WTC11 (cell line): ENCODE results near the gene ASB3. TPM values are rescaled to one million over a fixed set of nuclear protein-coding genes. Genes with fewer than 3 reads are reported as not detected.

ENCODE experiments used
- ATAC-seq: fragments of 200-7000 bp; cut with Tn5 transposase; 2 replicates; pipeline ENCODE4 v1.10.0; 2021; ENCODE audit warnings: mild to moderate bottlenecking, moderate library complexity
- CTCF ChIA-PET: fragments of 300-600 bp; sonication (Branson Sonifier 250); formaldehyde crosslinking; loops from one replicate; lab custom pipeline; 2021; ENCODE audit warnings: antibody characterized with exemption; lab: Charles Lee
- POLR2A ChIA-PET: fragments of 350-600 bp; sonication (Branson Sonifier 250); formaldehyde crosslinking; loops from one replicate; lab custom pipeline; 2021; ENCODE audit warnings: antibody characterized with exemption; lab: Charles Lee
- DNase-seq: peaks from one replicate; pipeline ENCODE4 v3.0.0; 2021; ENCODE audit warnings: low spot score
- H3K27ac Mint-ChIP-seq: 2 replicates; pipeline ENCODE4 v1.8.0; 2021; ENCODE audit warnings: mixed read lengths
- H3K27me3 Mint-ChIP-seq: 2 replicates; pipeline ENCODE4 v1.8.0; 2021; ENCODE audit warnings: low read depth, mild to moderate bottlenecking, moderate library complexity, mixed read lengths
- H3K36me3 Mint-ChIP-seq: 2 replicates; pipeline ENCODE4 v1.8.0; 2021; ENCODE audit warnings: mixed read lengths
- H3K4me1 Mint-ChIP-seq: 2 replicates; pipeline ENCODE4 v1.8.0; 2022; ENCODE audit warnings: mixed read lengths
- H3K4me3 Mint-ChIP-seq: 2 replicates; pipeline ENCODE4 v1.8.0; 2021; ENCODE audit warnings: mild to moderate bottlenecking, moderate library complexity, mixed read lengths
- H3K9me3 Mint-ChIP-seq: 2 replicates; pipeline ENCODE4 v1.8.0; 2021; ENCODE audit warnings: mixed read lengths
- AFF4 ChIP-seq: sonication (generic); formaldehyde crosslinking; IDR thresholded peaks from 2 replicates; pipeline ENCODE4 v1.8.1; 2023; ENCODE audit warnings: mild to moderate bottlenecking, missing genetic modification reagents, borderline replicate concordance
- ATF2 ChIP-seq: sonication (generic); formaldehyde crosslinking; IDR thresholded peaks from 2 replicates; pipeline ENCODE4 v1.8.1; 2022; ENCODE audit warnings: low read depth, missing genetic modification reagents, borderline replicate concordance
- CBFB ChIP-seq: sonication (generic); formaldehyde crosslinking; IDR thresholded peaks from 2 replicates; pipeline ENCODE4 v1.8.1; 2022; ENCODE audit warnings: mild to moderate bottlenecking, low read depth, missing genetic modification reagents
- CDX4 ChIP-seq: fragments of 250-450 bp; sonication (Bioruptor Pico); IDR thresholded peaks from 2 replicates; pipeline ENCODE4 v1.9.0; 2021; ENCODE audit warnings: moderate library complexity, mild to moderate bottlenecking, inconsistent platforms, borderline replicate concordance
- CREB1 ChIP-seq: sonication (generic); formaldehyde crosslinking; IDR thresholded peaks from 2 replicates; pipeline ENCODE4 v1.8.0; 2023; ENCODE audit warnings: mild to moderate bottlenecking, missing genetic modification reagents
- ELF4 ChIP-seq: sonication (generic); formaldehyde crosslinking; IDR thresholded peaks from 2 replicates; pipeline ENCODE4 v1.8.1; 2022; ENCODE audit warnings: low read depth, mild to moderate bottlenecking, moderate library complexity, missing genetic modification reagents
- EMX1 ChIP-seq: fragments of 250-450 bp; sonication (Bioruptor Pico); IDR thresholded peaks from 2 replicates; pipeline ENCODE4 v1.8.0; 2021; ENCODE audit warnings: mild to moderate bottlenecking
- ETV6 ChIP-seq: sonication (generic); formaldehyde crosslinking; IDR thresholded peaks from 2 replicates; pipeline ENCODE4 v1.8.1; 2022; ENCODE audit warnings: mild to moderate bottlenecking, missing genetic modification reagents
- FOXJ3 ChIP-seq: sonication (generic); formaldehyde crosslinking; IDR thresholded peaks from 2 replicates; pipeline ENCODE4 v1.9.0; 2021; ENCODE audit warnings: missing genetic modification reagents, mild to moderate bottlenecking, borderline replicate concordance
- IRF2 ChIP-seq: sonication (generic); formaldehyde crosslinking; IDR thresholded peaks from 2 replicates; pipeline ENCODE4 v1.8.0; 2022; ENCODE audit warnings: low read depth, missing genetic modification reagents, borderline replicate concordance
- KAT7 ChIP-seq: sonication (generic); formaldehyde crosslinking; IDR thresholded peaks from 2 replicates; pipeline ENCODE4 v1.8.1; 2023; ENCODE audit warnings: missing genetic modification reagents, mild to moderate bottlenecking, borderline replicate concordance
- MAX ChIP-seq: sonication (generic); formaldehyde crosslinking; IDR thresholded peaks from 2 replicates; pipeline ENCODE4 v1.8.0; 2022; ENCODE audit warnings: mild to moderate bottlenecking, missing genetic modification reagents
- NR2C2 ChIP-seq: sonication (generic); formaldehyde crosslinking; IDR thresholded peaks from 2 replicates; pipeline ENCODE4 v1.8.0; 2022; ENCODE audit warnings: mild to moderate bottlenecking, missing genetic modification reagents
- PREB ChIP-seq: sonication (generic); formaldehyde crosslinking; IDR thresholded peaks from 2 replicates; pipeline ENCODE4 v1.8.1; 2022; ENCODE audit warnings: mild to moderate bottlenecking, missing genetic modification reagents, moderate library complexity, borderline replicate concordance
- SMAD3 ChIP-seq: sonication (generic); formaldehyde crosslinking; IDR thresholded peaks from 2 replicates; pipeline ENCODE4 v1.8.0; 2022; ENCODE audit warnings: missing genetic modification reagents, mild to moderate bottlenecking, borderline replicate concordance
- SP1 ChIP-seq: sonication (generic); formaldehyde crosslinking; conservative IDR thresholded peaks from 2 replicates; pipeline ENCODE4 v1.8.1; 2022; ENCODE audit warnings: missing genetic modification reagents
- ZBTB21 ChIP-seq: sonication (generic); formaldehyde crosslinking; IDR thresholded peaks from 2 replicates; pipeline ENCODE4 v1.8.1; 2023; ENCODE audit warnings: mild to moderate bottlenecking, missing genetic modification reagents, borderline replicate concordance
- ZNF219 ChIP-seq: sonication (generic); formaldehyde crosslinking; IDR thresholded peaks from 2 replicates; pipeline ENCODE4 v1.8.0; 2023; ENCODE audit warnings: missing genetic modification reagents, mild to moderate bottlenecking, borderline replicate concordance
- ZNF317 ChIP-seq: sonication (generic); formaldehyde crosslinking; IDR thresholded peaks from 2 replicates; pipeline ENCODE4 v1.8.1; 2023; ENCODE audit warnings: low read depth, mild to moderate bottlenecking, moderate library complexity, missing genetic modification reagents, borderline replicate concordance
- ZNF425 ChIP-seq: fragments of 250-450 bp; sonication (Bioruptor Pico); conservative IDR thresholded peaks from 2 replicates; pipeline ENCODE4 v1.9.0; 2021; ENCODE audit warnings: mild to moderate bottlenecking
- ZNF512 ChIP-seq: sonication (generic); formaldehyde crosslinking; IDR thresholded peaks from 2 replicates; pipeline ENCODE4 v1.8.1; 2022; ENCODE audit warnings: missing genetic modification reagents, borderline replicate concordance
- total RNA-seq: library from RNA; stranded (reverse); gene quantifications from 3 replicates; pipeline ENCODE4 v1.2.3, GENCODE V29; 2021

ASB3 gene
- total RNA-seq, 1 experiment from 2014 or later, result 30.2 TPM

GRCh38 chr2:53813151-53813550 is 26.4 kb upstream of the ASB3 start:
- H3K36me3 Mint-ChIP-seq, result peaks cover 45% of the 10 kb centered on the region
- CTCF ChIA-PET, result no interaction called here
- H3K27ac Mint-ChIP-seq, result no peak overlapping the region
- H3K4me1 Mint-ChIP-seq, result no peaks in the 10 kb centered on the region
- POLR2A ChIA-PET, result no interaction called here
- no peaks in the 10 kb centered on the region for H3K27me3 Mint-ChIP-seq
- H3K9me3 Mint-ChIP-seq, result no peaks in the 10 kb centered on the region
- no peak overlapping the region for H3K4me3 Mint-ChIP-seq
- ATAC-seq (no peak), DNase-seq (no peak)
- TF ChIP-seq CBFB (CRISPR knock-in tag) (no peak), SP1 (CRISPR knock-in tag) (no peak), ELF4 (CRISPR knock-in tag) (no peak), ZNF512 (no peak), IRF2 (CRISPR knock-in tag) (no peak), ZNF219 (CRISPR knock-in tag) (no peak), KAT7 (CRISPR knock-in tag) (no peak), ATF2 (CRISPR knock-in tag) (no peak), ZNF317 (no peak), FOXJ3 (CRISPR knock-in tag) (no peak), NR2C2 (CRISPR knock-in tag) (no peak), CDX4 (CRISPR knock-in tag) (no peak)

GRCh38 chr2:53811601-53812000 is 24.8 kb upstream of the ASB3 start:
- ChIA-PET POLR2A (no interaction called here), CTCF (no interaction called here)
- H3K9me3 Mint-ChIP-seq, result no peaks in the 10 kb centered on the region
- DNase-seq (no peak), ATAC-seq (no peak)
- H3K4me3 Mint-ChIP-seq, result no peak overlapping the region
- no peak overlapping the region for H3K27ac Mint-ChIP-seq
- H3K36me3 Mint-ChIP-seq, result peaks cover 42% of the 10 kb centered on the region
- TF ChIP-seq MAX (CRISPR knock-in tag), result no peak
- no peak for TF ChIP-seq AFF4 (CRISPR knock-in tag)
- TF ChIP-seq PREB, result no peak
- TF ChIP-seq ZBTB21 (CRISPR knock-in tag), result no peak
- TF ChIP-seq ETV6 (CRISPR knock-in tag), result no peak
- TF ChIP-seq SMAD3 (CRISPR knock-in tag), result no peak
- TF ChIP-seq ZNF425, result no peak
- TF ChIP-seq CREB1 (CRISPR knock-in tag), result no peak
- TF ChIP-seq EMX1, result no peak
- no peaks in the 10 kb centered on the region for H3K27me3 Mint-ChIP-seq
- no peaks in the 10 kb centered on the region for H3K4me1 Mint-ChIP-seq
